Erythroblast (primary cell): ENCODE data around the gene RB1.

Experiments
- GATA1 ChIP-seq: IDR thresholded peaks from 2 replicates; pipeline ENCODE4 v1.6.1; 2011; ENCODE audit warnings: low read depth, mild to moderate bottlenecking, control low read depth, low read length, moderate library complexity
- POLR2A ChIP-seq: IDR thresholded peaks from 2 replicates; pipeline ENCODE4 v1.6.1; 2011; ENCODE audit warnings: mild to moderate bottlenecking, low read length

DNA sequence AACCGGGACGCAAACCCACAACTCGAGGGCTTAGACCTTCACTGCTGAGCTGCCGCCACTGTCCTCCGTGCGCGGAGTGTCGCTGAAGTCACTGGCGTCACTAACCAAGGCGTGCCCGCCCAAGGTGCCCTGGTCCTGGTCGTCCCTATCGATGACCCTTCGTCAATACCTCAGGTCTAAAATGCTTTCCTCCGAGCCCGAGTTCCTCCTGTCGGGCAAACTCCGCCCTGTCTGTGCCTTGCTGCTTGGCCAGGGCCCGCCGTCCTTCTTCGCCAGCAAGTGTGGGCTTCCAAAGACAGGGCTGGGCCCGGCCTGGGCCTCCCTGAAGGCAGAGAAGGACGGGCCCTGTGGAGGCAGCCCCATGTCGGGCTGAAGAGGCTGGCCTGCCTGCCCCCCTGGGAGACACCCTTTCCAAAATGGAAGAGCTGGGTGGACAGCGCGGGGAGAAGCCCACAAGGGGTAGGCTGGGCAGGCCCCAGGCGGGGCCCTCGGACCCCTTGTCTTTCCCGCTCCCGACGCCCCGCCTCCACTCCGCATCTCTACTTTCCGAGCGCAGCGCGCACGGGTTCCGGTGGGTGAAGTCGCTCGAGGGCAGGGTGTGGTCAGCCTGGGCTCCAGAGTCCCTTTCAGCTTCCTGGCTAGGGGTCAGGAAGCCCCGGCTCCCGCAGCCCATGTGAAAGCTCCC is 13.4 kb downstream of the RB1 start:
- TF ChIP-seq POLR2A: no peak
- TF ChIP-seq GATA1: no peak
